Non-pigmented ciliary epithelial cell (primary cell): ENCODE measurements around the gene LSR.
"Not testable (repeated sequence)": the region's sequence is repeated elsewhere in the genome, so short reads cannot be mapped to it uniquely, and the experiment has no call there.

Source experiments
- DNase-seq: peaks from one replicate; pipeline ENCODE4 v3.0.0-alpha.2; 2010; ENCODE audit warnings: low read depth

The LSR gene

GRCh38 chr19:35267353-35267817, 18.6 kb downstream of the LSR start:
- no peak for DNase-seq

- no peak for DNase-seq
Measured at GRCh38 chr19:35267818-35268535, 19.2 kb downstream of the LSR start.

GRCh38 chr19:35268536-35269437, 20.0 kb downstream of the LSR start, which contains the start of gene USF2:
Gene USF2, plus strand, starts transcription at chr19:35268962. Its CDS starts 140 bp downstream, at chr19:35269102.
- DNase-seq, result no peak

GRCh38 chr19:35269438-35270117, 20.8 kb downstream of the LSR start:
- no peak for DNase-seq

- no peak for DNase-seq
Measured at GRCh38 chr19:35270381-35270811, 21.6 kb downstream of the LSR start.

- DNase-seq, result no peak
Measured at GRCh38 chr19:35271546-35271945, 22.7 kb downstream of the LSR start.

- DNase-seq, result no peak
Measured at GRCh38 chr19:35272122-35272719, 23.4 kb downstream of the LSR start.

- DNase-seq, result no peak
Measured at GRCh38 chr19:35272954-35273649, 24.3 kb downstream of the LSR start.

- no peak for DNase-seq
Measured at GRCh38 chr19:35273686-35274259, 25.0 kb downstream of the LSR start.

GRCh38 chr19:35274323-35274722, 25.5 kb downstream of the LSR start:
- DNase-seq, result no peak

GRCh38 chr19:35276706-35277281, 28.0 kb downstream of the LSR start:
- no peak for DNase-seq

- DNase-seq, result no peak
Measured at GRCh38 chr19:35278578-35279284, 29.9 kb downstream of the LSR start.

GRCh38 chr19:35279374-35279773, 30.6 kb downstream of the LSR start:
- no peak for DNase-seq

- no peak for DNase-seq
Measured at GRCh38 chr19:35279985-35280821, 31.4 kb downstream of the LSR start.

GRCh38 chr19:35281303-35281702, 32.5 kb downstream of the LSR start:
- DNase-seq, result no peak

GRCh38 chr19:35284153-35285094, 35.6 kb downstream of the LSR start:
- no peak for DNase-seq

GRCh38 chr19:35285095-35285449, 36.3 kb downstream of the LSR start:
- DNase-seq, result no peak

- not testable (repeated sequence) for DNase-seq
Measured at GRCh38 chr19:35285465-35285864, 36.7 kb downstream of the LSR start.
